ENCODE results near the gene SLC25A27. TPM values are rescaled to one million over a fixed set of nuclear protein-coding genes. Genes with fewer than 3 reads are reported as not detected.
A peak's percentile ranks its signal among the peaks of the same experiment; 100 is the strongest.

Gene SLC25A27
- total RNA-seq, 1 donor from 2014 or later, result 4.7 TPM

GRCh38 chr6:46612645-46613044 is 40.1 kb upstream of the SLC25A27 start:
- TF ChIP-seq CTCF (IDR thresholded peaks at IDR 0.05; ENCODE audit: unreplicated experiment), result no peak
- no peaks in the 10 kb centered on the region for H3K27me3 Mint-ChIP-seq (ENCODE audit: unreplicated experiment)
- no peaks in the 10 kb centered on the region for H3K9me3 Mint-ChIP-seq (ENCODE audit: unreplicated experiment)

GRCh38 chr6:46618726-46619125 is 34.0 kb upstream of the SLC25A27 start:
- H3K27ac Mint-ChIP-seq (ENCODE audit: unreplicated experiment), result no peak overlapping the region
- H3K4me1 Mint-ChIP-seq (ENCODE audit: unreplicated experiment), result no peaks in the 10 kb centered on the region
- H3K4me3 Mint-ChIP-seq (ENCODE audit: unreplicated experiment), result no peak overlapping the region
- TF ChIP-seq CTCF (IDR thresholded peaks at IDR 0.05; ENCODE audit: unreplicated experiment), result no peak
- DNase-seq (ENCODE audit: low spot score), result no peak
- H3K9me3 Mint-ChIP-seq (ENCODE audit: unreplicated experiment), result no peaks in the 10 kb centered on the region
- no peaks in the 10 kb centered on the region for H3K36me3 Mint-ChIP-seq (ENCODE audit: low read depth, unreplicated experiment)
- no peaks in the 10 kb centered on the region for H3K27me3 Mint-ChIP-seq (ENCODE audit: unreplicated experiment)

More at GRCh38 chr6:46612645-46613044, 40.1 kb upstream of the SLC25A27 start:
- DNase-seq (ENCODE audit: low spot score), result no peak
- H3K4me3 Mint-ChIP-seq (ENCODE audit: unreplicated experiment), result no peak overlapping the region
- H3K4me1 Mint-ChIP-seq (ENCODE audit: unreplicated experiment), result no peaks in the 10 kb centered on the region
- H3K27ac Mint-ChIP-seq (ENCODE audit: unreplicated experiment), result no peak overlapping the region
- no peaks in the 10 kb centered on the region for H3K36me3 Mint-ChIP-seq (ENCODE audit: low read depth, unreplicated experiment)

- H3K4me3 Mint-ChIP-seq (ENCODE audit: unreplicated experiment), result no peak overlapping the region
- H3K36me3 Mint-ChIP-seq (ENCODE audit: low read depth, unreplicated experiment), result no peaks in the 10 kb centered on the region
- H3K9me3 Mint-ChIP-seq (ENCODE audit: unreplicated experiment), result no peaks in the 10 kb centered on the region
- no peaks in the 10 kb centered on the region for H3K27me3 Mint-ChIP-seq (ENCODE audit: unreplicated experiment)
- no peak overlapping the region for H3K27ac Mint-ChIP-seq (ENCODE audit: unreplicated experiment)
- H3K4me1 Mint-ChIP-seq (ENCODE audit: unreplicated experiment), result no peaks in the 10 kb centered on the region
- TF ChIP-seq CTCF (IDR thresholded peaks at IDR 0.05; ENCODE audit: unreplicated experiment), result peak; percentile 65
- peak; percentile 10 for DNase-seq (ENCODE audit: low spot score)
Measured at GRCh38 chr6:46626228-46626909, 26.4 kb upstream of the SLC25A27 start.

GRCh38 chr6:46626976-46627375 is 25.8 kb upstream of the SLC25A27 start:
- Mint-ChIP-seq H3K27ac (ENCODE audit: unreplicated experiment) (no peak overlapping the region), H3K27me3 (ENCODE audit: unreplicated experiment) (no peaks in the 10 kb centered on the region), H3K4me1 (ENCODE audit: unreplicated experiment) (no peaks in the 10 kb centered on the region), H3K9me3 (ENCODE audit: unreplicated experiment) (no peaks in the 10 kb centered on the region), H3K36me3 (ENCODE audit: low read depth, unreplicated experiment) (no peaks in the 10 kb centered on the region), H3K4me3 (ENCODE audit: unreplicated experiment) (no peak overlapping the region)
- TF ChIP-seq CTCF (IDR thresholded peaks at IDR 0.05; ENCODE audit: unreplicated experiment), result no peak
- no peak for DNase-seq (ENCODE audit: low spot score)

GRCh38 chr6:46628498-46628897 is 24.3 kb upstream of the SLC25A27 start:
- Mint-ChIP-seq H3K9me3 (ENCODE audit: unreplicated experiment) (no peaks in the 10 kb centered on the region), H3K4me3 (ENCODE audit: unreplicated experiment) (no peak overlapping the region), H3K27me3 (ENCODE audit: unreplicated experiment) (no peaks in the 10 kb centered on the region), H3K36me3 (ENCODE audit: low read depth, unreplicated experiment) (no peaks in the 10 kb centered on the region), H3K27ac (ENCODE audit: unreplicated experiment) (no peak overlapping the region), H3K4me1 (ENCODE audit: unreplicated experiment) (no peaks in the 10 kb centered on the region)
- DNase-seq (ENCODE audit: low spot score), result no peak
- no peak for TF ChIP-seq CTCF (IDR thresholded peaks at IDR 0.05; ENCODE audit: unreplicated experiment)
